ENCODE results near the gene PRR4. TPM values are rescaled to one million over a fixed set of nuclear protein-coding genes. Genes with fewer than 3 reads are reported as not detected.

The PRR4 gene
- total RNA-seq, 1 donor, result 3.4 TPM

DNA sequence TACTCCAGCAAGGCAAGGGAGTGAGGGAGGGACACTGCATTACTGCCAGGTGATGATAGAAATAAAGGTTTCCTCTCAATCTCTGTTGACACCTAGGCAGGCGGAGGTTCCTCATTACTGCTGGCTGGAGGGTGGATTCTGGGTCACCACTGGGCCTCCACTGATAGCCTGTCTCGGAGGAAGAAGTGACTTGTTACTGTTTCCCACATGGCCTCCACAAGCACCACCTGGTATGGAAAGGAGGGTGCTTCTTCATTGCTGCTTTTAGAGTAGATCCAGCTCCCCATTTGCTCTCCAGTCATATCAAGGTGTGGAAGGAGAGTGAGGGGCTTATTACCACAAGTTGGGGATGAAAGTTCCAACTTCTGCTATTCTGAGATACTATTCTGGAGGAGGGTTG, 6.4 kb downstream of the PRR4 start:
- no peak overlapping the region for H3K4me3 ChIP-seq (ENCODE audit: low read depth, low read length)
- TF ChIP-seq, protein P1, sequence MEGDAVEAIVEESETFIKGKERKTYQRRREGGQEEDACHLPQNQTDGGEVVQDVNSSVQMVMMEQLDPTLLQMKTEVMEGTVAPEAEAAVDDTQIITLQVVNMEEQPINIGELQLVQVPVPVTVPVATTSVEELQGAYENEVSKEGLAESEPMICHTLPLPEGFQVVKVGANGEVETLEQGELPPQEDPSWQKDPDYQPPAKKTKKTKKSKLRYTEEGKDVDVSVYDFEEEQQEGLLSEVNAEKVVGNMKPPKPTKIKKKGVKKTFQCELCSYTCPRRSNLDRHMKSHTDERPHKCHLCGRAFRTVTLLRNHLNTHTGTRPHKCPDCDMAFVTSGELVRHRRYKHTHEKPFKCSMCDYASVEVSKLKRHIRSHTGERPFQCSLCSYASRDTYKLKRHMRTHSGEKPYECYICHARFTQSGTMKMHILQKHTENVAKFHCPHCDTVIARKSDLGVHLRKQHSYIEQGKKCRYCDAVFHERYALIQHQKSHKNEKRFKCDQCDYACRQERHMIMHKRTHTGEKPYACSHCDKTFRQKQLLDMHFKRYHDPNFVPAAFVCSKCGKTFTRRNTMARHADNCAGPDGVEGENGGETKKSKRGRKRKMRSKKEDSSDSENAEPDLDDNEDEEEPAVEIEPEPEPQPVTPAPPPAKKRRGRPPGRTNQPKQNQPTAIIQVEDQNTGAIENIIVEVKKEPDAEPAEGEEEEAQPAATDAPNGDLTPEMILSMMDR (IDR thresholded peaks at IDR 0.05; ENCODE audit: insufficient read depth, low read length), result no peak
- no peak for DNase-seq (ENCODE audit: low read depth)

DNA sequence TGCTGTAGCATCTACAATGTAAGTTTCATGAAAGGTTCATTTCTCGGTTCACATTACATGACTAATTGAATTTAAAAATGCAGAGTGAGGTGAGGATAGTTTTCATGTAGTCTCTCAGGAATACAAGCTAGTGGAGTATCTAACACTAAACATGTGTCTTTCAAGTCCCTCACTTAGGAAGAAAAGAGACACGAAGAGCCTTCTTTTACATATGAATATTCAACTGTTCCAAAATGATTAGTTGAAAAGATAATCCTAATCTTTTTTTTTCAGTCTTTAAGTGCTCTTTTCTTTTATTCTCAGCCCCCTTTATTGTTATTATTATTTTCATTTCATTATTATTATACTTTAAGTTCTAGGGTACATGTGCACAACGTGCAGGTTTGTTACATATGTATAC, 10.8 kb downstream of the PRR4 start:
- DNase-seq (ENCODE audit: low read depth), result no peak
- no peak overlapping the region for H3K4me3 ChIP-seq (ENCODE audit: low read depth, low read length)
- TF ChIP-seq, protein P1 (IDR thresholded peaks at IDR 0.05; ENCODE audit: insufficient read depth, low read length), result no peak

DNA sequence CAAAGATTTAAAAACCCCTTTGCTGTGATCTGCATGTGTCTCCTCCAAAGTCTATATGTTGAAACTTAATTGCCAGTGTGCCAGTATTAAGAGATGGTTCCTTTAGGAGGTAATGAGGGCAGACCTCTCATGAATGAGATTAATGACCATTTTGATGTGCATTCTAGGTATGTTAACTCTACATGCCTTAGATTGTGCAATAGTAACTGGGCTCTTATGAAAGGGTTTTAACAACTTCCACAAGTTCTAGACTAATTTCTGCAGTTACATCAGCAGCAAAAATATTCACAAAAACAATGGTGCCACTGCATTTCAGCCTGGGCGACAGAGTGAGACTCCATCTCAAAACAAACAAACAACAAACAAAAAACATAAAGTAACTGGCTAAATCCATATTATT, 19.3 kb downstream of the PRR4 start:
- DNase-seq (ENCODE audit: low read depth), result peak; percentile 7
- H3K4me3 ChIP-seq (ENCODE audit: low read depth, low read length), result no peak overlapping the region
- TF ChIP-seq, protein P1 (IDR thresholded peaks at IDR 0.05; ENCODE audit: insufficient read depth, low read length), result no peak

DNA sequence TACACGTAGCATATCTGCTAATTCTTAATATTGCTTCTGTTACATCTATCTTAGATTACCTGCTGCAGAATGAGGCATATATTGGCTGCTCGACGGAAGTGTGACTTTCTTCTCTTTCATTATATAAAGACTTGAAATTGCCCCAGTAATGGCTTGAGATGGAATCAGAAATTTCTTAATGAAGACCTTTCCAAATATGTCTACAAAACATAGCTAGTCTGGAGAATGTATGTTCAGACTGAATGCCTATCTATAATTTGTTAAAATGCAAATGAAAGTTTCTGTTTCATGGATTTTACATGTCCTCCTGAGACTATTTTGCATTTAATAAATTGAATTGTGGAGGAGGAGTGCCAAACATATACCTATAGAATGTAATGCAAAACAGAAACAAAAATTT, 23.0 kb downstream of the PRR4 start, which contains the start of gene TAS2R10:
TAS2R10 (minus strand) TSS at position 101 of the 400 bp plus-strand sequence; CDS start at position 12, 89 bp downstream.
- no peak within 1 kb of the TSS for H3K4me3 ChIP-seq (ENCODE audit: low read depth, low read length)
- TF ChIP-seq, protein P1 (IDR thresholded peaks at IDR 0.05; ENCODE audit: insufficient read depth, low read length), result no peak
- no peak for DNase-seq (ENCODE audit: low read depth)

DNA sequence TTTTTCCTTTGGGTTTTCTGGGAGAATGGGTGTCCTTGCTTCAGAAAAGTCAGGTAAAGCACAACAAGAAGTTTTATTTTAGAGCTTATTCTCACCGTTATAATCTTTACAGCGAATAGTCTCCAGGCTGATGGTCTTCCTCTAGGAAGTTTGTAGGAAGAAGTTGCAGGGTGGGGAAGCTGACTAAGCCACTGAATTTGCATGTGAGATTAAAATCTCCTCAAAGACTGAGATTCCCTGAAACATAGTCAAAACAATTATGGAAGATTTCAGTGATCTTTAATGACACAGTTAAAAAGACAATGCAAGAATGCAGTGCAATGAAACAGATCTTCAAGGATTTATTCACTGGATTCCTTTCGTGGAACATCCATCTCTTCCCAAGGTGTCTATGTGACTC, 24.3 kb downstream of the PRR4 start:
- TF ChIP-seq, protein P1 (IDR thresholded peaks at IDR 0.05; ENCODE audit: insufficient read depth, low read length), result no peak

DNA sequence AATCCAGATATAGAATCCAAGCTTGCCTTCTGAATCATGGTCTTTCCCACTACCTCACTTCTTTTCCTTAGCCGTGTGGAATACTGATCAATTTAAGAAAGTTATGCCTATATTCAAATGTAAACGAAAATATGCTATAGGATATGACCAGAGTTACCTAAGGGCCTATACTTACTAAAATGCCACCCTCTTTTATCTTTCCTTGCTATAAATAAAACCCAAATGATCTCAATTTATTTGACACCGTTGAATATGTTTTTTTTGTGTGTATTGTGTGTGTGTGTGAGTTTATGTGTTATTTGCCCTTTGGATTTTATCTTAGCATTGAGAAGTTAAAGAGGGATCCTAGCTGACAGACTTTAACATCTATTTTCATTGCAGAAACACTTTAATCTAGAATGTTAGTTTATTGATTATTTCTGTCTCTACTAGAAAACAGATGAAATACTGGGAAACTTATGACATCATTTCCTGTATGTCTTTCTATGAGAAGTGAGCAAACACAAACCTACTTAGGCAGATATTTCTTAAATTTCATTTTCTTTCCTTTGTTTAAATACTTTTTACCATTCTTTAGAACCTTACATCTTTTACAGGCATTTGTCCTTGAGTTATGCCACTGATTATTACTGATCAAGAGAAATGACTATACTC, 37.3 kb downstream of the PRR4 start:
- TF ChIP-seq, protein P1 (IDR thresholded peaks at IDR 0.05; ENCODE audit: insufficient read depth, low read length), result no peak
- DNase-seq (ENCODE audit: low read depth), result no peak
- no peak overlapping the region for H3K4me3 ChIP-seq (ENCODE audit: low read depth, low read length)

More for the DNA sequence above, 24.3 kb downstream of the PRR4 start:
- DNase-seq (ENCODE audit: low read depth), result no peak
- no peak overlapping the region for H3K4me3 ChIP-seq (ENCODE audit: low read depth, low read length)

DNA sequence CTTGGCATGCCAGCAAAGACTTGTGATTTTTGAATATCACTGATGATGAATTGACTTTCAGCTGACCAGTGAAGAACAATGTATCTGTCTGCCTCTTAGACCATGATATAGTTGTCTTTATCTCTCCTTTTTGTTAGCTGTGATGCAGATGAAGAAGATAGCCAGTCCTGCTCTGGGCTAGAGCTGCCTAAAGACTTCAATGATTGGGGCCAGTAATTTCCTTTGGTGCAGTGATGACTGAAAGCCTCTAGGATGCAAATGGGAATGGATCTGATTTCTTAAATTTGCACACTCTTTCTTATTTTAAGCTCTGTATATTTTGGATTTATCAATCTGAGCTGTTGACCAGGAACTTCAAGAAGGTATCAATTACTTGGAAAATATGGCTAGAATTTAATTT, 39.2 kb downstream of the PRR4 start, which contains the start of gene TAS2R9:
TAS2R9 (minus strand) TSS at position 101 of the 400 bp plus-strand sequence; CDS start at position 8, 93 bp downstream.
- no peak within 1 kb of the TSS for H3K4me3 ChIP-seq (ENCODE audit: low read depth, low read length)
- TF ChIP-seq, protein P1 (IDR thresholded peaks at IDR 0.05; ENCODE audit: insufficient read depth, low read length), result no peak
- DNase-seq (ENCODE audit: low read depth), result no peak

Data from fibroblast of the aortic adventitia (primary cell).